ENCODE results near the gene U2AF1L4.
"Not testable (repeated sequence)": the region's sequence is repeated elsewhere in the genome, so short reads cannot be mapped to it uniquely, and the experiment has no call there.

The U2AF1L4 gene

DNA sequence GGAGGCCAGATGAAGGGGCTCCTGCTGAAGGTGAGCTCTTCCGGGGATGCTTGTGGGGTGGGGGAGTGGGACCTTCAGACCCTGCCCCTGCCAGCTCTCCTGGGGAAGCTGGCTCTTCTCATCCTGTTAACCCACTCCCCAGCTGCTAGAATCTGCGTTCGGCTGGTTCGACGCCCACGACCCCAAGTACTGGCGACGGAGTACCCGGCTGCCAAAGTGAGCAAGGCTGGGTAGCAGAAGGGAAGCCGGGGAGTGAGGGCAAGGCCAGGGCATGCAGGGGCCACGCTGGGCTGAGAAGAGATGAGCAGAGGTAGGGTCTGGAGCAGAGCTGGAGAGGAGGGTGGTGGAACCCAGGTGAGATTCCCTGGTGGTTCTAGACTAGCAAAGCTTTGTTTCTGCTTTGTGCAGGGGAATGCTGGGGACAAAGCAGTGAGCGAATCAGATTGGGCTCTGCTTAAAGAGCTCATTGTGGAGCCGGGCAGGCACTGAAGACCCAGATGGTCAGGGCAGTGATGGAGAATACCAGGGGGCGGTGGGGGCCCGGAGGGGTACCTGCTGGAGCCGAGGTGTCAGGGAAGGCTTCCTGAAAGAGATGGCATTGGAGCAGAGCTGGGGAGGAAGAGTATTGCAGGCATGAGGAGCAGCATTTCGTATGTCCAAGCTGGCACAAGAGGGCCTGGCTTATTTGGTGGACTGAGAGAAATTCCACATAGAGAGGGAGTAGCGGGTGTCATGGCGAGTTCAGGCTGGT, 17.1 kb downstream of the U2AF1L4 start:
- no peak for DNase-seq (ENCODE audit: extremely low read depth in 1 of 2, low read depth in 1 of 2)

DNA sequence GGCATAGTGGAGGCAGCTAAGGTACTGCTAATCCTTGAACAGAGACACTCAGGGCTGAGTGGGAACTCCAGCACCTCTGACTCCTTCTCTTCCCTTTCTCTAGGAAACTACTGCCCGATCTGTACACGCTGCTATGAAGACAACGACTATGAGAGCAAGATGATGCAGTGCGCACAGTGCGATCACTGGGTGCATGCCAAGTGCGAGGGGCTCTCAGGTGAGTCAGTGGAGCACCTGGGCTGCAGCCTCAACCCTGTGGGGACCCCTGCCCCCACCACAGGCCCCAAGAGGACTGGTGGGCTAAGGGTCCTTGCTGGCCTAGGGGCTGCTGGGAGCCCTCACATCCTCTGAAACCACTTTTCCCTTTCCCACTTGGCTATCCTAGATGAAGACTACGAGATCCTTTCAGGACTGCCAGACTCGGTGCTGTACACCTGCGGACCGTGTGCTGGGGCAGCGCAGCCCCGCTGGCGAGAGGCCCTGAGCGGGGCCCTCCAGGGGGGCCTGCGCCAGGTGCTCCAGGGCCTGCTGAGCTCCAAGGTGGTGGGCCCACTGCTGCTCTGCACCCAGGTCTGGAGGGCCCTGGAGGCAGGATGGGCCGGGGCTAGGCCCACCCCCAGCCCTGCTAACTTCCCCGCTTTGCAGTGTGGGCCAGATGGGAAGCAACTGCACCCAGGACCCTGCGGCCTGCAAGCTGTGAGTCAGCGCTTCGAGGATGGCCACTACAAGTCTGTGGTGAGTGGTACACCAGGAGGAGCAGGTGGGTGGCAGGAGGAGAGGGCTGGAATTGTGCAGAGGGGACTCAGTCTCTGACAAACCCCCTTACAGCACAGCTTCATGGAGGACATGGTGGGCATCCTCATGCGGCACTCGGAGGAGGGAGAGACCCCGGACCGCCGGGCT, 17.9 kb downstream of the U2AF1L4 start:
- DNase-seq (ENCODE audit: extremely low read depth in 1 of 2, low read depth in 1 of 2), result no peak

DNA sequence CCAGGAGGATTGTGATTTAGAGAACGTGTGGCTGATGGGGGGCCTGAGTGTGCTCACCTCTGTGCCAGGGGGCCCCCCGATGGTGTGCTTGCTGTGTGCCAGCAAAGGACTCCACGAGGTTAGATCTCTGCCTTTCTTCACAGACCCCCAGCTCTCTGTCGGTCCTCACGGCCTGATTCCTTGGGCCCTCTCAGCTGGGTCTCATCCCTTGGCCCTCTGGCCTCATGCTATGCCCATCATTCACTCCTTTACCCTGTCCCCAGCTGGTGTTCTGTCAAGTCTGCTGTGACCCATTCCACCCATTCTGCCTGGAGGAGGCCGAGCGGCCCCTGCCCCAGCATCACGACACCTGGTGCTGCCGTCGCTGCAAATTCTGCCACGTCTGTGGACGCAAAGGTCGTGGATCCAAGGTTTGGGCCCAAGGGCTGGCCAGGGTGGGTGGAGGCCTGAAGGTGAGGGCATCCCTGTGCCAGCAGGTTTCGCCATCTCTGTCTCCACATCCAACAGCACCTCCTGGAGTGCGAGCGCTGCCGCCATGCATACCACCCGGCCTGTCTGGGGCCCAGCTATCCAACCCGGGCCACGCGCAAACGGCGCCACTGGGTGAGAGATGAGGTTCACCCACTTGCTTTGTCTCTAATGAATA, 19.9 kb downstream of the U2AF1L4 start:
- no peak for DNase-seq (ENCODE audit: extremely low read depth in 1 of 2, low read depth in 1 of 2)

DNA sequence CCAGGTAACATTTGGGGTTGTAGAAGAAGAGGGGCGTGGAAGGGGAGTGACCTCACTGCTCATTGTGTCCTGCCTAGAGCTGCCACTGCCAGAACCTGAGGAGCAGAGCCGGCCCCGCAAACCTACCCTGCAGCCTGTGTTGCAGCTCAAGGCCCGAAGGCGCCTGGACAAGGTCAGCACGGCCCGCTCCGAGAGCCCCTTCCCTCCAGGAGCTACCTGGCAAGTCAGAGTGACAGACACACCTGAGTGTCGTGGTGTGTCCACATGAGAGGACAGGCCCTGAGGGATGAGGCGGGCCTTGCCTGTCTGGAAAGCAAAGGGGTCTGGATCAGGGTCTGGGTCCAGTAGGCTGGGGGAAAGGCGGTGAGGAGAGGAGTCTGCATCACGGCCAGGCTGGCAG, 20.7 kb downstream of the U2AF1L4 start:
- DNase-seq (ENCODE audit: extremely low read depth in 1 of 2, low read depth in 1 of 2), result no peak

DNA sequence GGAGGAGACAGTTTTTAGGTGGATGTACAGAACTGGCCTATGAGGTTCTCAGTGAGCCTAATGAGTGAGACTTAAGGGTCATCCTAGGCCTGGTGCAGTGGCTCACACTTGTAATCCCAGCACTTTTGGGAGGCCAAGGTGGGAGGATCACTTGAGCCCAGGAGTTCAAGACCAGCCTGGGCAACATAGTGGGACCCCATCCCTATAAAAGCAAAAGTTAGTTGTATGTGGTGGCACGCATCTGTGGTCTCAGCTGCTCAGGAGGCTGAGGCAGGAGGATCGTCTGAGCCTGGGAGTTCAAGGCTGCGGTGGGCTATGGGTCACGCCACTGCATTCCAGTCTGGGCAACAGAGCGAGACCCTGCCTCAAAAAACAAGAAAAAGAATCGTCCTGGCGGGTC, 21.1 kb downstream of the U2AF1L4 start:
- DNase-seq (ENCODE audit: extremely low read depth in 1 of 2, low read depth in 1 of 2), result not testable (repeated sequence)

DNA sequence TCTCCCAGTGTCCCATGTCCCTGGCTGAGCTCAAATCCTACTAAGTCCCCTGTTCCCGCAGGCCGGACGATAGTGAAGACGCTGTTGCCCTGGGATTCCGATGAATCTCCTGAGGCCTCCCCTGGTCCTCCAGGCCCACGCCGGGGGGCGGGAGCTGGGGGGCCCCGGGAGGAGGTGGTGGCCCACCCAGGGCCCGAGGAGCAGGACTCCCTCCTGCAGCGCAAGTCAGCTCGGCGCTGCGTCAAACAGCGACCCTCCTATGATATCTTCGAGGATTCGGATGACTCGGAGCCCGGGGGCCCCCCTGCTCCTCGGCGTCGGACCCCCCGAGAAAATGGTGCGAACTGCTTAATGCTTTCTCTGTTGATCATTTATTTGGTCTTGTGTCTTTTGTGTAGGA, 21.5 kb downstream of the U2AF1L4 start:
- no peak for DNase-seq (ENCODE audit: extremely low read depth in 1 of 2, low read depth in 1 of 2)

DNA sequence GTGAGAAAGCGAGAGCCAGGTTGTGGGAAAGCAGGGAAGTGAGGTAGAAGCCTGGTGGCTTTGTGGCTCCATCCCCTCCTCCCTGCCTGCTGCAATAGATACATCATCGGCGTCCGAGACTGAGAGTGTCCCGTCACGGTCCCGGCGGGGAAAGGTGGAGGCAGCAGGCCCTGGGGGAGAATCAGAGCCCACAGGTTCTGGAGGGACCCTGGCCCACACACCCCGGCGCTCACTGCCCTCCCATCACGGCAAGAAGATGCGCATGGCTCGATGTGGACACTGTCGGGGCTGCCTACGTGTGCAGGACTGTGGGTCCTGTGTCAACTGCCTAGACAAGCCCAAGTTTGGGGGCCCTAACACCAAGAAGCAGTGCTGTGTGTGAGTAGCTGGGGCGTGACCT, 22.3 kb downstream of the U2AF1L4 start:
- DNase-seq (ENCODE audit: extremely low read depth in 1 of 2, low read depth in 1 of 2), result no peak

DNA sequence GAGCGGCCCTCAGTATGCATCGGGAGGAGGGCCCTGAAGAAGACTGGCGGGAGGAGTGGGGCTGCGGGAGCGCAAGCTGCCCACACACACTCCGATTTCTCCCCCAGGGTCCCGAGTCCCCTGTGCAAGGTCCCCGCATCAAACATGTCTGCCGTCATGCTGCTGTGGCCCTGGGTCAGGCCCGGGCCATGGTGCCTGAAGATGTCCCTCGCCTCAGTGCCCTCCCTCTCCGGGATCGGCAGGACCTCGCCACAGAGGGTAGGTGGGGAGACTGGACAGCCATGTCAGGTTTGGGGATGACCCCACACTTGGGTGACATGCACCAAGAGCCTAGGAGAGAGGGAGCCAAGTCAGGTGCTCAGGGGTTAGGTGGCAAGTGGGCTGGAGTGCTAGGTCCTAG, 22.8 kb downstream of the U2AF1L4 start:
- no peak for DNase-seq (ENCODE audit: extremely low read depth in 1 of 2, low read depth in 1 of 2)

DNA sequence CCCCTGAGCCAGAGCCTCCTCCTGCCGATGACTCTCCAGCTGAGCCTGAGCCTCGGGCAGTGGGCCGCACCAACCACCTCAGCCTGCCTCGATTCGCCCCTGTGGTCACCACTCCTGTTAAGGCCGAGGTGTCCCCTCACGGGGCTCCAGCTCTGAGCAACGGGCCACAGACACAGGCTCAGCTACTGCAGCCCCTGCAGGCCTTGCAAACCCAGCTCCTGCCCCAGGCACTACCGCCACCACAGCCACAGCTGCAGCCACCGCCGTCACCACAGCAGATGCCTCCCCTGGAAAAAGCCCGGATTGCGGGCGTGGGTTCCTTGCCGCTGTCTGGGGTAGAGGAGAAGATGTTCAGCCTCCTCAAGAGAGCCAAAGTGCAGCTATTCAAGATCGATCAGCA, 23.8 kb downstream of the U2AF1L4 start:
- no peak for DNase-seq (ENCODE audit: extremely low read depth in 1 of 2, low read depth in 1 of 2)

DNA sequence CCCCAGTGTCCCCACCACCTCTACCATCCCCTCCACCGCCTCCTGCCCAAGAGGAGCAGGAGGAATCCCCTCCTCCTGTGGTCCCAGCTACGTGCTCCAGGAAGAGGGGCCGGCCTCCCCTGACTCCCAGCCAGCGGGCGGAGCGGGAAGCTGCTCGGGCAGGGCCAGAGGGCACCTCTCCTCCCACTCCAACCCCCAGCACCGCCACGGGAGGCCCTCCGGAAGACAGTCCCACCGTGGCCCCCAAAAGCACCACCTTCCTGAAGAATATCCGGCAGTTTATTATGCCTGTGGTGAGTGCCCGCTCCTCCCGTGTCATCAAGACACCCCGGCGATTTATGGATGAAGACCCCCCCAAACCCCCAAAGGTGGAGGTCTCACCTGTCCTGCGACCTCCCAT, 24.6 kb downstream of the U2AF1L4 start:
- no peak for DNase-seq (ENCODE audit: extremely low read depth in 1 of 2, low read depth in 1 of 2)

DNA sequence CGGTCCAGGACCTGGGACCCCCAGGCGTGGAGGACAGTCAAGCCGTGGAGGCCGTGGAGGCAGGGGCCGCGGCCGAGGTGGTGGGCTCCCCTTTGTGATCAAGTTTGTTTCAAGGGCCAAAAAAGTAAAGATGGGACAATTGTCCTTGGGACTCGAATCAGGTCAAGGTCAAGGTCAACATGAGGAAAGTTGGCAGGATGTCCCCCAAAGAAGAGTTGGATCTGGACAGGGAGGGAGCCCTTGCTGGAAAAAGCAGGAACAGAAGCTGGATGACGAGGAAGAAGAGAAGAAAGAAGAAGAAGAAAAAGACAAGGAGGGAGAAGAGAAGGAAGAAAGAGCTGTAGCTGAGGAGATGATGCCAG, 25.1 kb downstream of the U2AF1L4 start:
- DNase-seq (ENCODE audit: extremely low read depth in 1 of 2, low read depth in 1 of 2), result no peak

DNA sequence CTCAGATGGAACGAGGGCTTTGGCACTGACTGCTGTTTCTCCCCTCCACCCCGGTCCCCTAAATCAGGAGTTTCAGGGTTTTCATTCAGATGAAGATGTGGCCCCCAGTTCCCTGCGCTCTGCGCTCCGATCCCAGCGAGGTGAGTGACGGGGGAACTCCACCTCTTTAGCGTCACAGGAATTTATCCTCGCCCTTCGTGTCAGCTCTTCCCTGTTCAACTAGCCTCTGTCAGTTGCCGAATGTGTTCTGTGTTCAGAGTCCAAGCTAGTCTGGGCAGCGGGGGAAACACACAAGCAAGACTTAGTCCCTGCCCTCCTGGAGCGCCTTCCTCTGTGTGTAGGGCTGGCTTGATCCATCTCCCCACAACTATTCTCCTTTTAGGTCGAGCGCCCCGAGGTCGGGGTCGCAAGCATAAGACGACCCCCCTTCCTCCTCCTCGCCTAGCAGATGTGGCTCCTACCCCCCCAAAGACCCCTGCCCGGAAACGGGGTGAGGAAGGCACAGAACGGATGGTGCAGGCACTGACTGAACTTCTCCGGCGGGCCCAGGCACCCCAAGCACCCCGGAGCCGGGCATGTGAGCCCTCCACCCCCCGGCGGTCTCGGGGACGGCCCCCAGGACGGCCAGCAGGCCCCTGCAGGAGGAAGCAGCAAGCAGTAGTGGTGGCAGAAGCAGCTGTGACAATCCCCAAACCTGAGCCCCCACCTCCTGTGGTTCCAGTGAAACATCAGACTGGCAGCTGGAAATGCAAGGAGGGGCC, 25.6 kb downstream of the U2AF1L4 start:
- no peak for DNase-seq (ENCODE audit: extremely low read depth in 1 of 2, low read depth in 1 of 2)

DNA sequence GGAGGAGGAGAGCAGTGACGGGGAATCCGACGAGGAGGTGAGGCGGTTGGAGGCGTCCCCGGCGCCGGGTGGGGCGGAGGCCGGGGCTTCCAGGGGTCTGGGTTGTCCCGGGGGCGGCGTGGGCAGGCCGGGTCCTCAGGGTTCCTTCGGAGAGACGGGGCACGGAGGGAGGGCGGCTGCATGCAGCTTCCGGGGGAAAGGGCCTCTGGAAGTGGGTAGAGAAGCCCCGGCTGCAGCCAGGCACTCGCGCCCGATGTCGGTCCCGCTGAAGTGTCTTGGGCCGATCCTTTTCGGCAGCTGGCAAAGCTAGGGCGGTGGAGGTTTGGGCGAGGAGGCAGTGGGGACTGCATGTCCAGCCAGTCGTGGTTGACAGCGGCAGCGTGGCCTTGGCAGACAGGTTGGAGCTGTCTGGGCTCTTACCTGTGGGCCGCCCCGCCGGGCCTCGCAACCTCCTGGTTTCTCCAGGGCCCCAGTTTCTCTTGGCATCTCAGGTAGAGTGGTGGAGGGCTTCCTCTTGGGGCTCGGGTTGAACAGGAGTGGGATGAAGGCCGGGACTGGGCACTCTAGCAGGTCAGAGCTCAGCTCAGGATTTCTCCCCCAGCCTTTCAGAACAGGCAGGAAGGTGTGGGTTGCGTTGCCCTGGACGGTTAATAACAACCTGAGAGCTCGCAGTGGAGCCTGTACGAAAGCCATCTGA, 26.7 kb downstream of the U2AF1L4 start:
- DNase-seq (ENCODE audit: extremely low read depth in 1 of 2, low read depth in 1 of 2), result peak; percentile 54 to 61

DNA sequence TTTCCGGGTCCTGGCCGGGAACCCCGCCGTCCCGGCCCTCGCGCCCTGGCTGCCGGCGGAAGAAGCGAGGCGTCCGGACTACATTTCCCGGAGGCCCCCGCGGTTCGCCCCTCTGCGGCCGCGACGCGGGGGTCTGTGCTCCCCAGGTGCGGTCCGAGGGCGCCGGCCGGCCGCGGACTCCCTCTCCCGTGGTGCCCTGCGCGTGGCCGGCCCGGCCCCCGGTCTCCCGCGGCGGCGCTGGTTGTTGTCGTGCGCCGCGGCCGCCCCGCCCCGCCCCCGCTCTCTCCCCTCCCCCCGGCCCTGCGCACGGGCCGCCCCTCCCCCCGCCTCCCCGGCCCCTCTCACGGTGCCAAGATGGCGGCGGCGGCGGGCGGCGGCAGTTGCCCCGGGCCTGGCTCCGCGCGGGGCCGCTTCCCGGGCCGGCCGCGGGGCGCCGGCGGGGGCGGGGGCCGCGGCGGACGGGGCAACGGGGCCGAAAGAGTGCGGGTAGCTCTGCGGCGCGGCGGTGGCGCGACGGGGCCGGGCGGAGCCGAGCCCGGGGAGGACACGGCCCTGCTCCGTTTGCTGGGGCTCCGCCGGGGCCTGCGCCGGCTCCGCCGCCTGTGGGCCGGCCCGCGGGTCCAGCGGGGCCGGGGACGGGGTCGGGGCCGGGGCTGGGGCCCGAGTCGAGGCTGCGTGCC, 27.4 kb downstream of the U2AF1L4 start, which contains the start of gene KMT2B:
KMT2B (plus strand) TSS at position 339 of the 680 bp plus-strand sequence; CDS start at position 355, 16 bp downstream.
- DNase-seq (ENCODE audit: extremely low read depth in 1 of 2, low read depth in 1 of 2), result peak in 1 of 2 donors; percentile 96

DNA sequence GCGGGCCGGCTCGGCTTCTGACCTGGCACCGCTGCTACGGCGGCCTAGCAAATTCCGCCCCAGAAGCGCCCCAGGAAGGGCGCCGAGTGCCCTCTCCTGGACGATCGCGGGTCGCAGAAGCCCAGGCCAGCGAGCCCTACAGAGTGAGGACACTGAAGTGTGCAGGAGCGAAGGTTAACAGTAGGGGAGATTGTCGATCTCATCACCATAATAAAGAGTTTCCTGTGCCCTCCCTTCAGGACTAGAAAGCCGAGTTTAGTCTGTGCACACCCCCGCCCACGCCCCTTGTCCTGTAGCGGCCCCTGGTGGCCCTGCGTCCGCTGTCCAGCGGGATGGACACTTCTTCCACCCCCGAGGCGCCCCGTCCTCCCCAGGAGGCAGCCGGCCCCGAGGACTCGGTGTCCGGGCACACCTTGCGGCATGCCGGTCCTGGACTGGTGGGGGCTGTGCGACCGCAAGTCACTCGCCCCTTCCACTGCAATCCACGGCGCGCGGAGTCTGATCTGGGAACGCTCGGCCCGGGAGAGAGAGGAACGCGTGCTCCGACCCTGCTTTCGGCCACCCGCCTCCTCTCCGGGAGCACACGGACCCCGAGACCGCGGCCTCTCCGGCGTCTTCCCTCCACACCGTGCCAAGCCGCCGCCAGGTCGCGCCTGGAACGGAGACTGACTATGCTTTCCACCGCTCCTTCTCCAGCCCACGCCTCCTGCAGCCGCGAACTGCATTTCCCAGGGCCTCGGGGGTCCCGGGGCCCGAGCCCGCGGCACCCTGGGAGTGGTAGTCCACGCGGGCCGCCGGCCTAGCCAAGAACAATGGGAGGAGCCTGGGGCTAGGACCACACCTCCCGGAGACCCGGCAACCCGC, 28.2 kb downstream of the U2AF1L4 start:
- peak; percentile 61 to 94 for DNase-seq (ENCODE audit: extremely low read depth in 1 of 2, low read depth in 1 of 2)

DNA sequence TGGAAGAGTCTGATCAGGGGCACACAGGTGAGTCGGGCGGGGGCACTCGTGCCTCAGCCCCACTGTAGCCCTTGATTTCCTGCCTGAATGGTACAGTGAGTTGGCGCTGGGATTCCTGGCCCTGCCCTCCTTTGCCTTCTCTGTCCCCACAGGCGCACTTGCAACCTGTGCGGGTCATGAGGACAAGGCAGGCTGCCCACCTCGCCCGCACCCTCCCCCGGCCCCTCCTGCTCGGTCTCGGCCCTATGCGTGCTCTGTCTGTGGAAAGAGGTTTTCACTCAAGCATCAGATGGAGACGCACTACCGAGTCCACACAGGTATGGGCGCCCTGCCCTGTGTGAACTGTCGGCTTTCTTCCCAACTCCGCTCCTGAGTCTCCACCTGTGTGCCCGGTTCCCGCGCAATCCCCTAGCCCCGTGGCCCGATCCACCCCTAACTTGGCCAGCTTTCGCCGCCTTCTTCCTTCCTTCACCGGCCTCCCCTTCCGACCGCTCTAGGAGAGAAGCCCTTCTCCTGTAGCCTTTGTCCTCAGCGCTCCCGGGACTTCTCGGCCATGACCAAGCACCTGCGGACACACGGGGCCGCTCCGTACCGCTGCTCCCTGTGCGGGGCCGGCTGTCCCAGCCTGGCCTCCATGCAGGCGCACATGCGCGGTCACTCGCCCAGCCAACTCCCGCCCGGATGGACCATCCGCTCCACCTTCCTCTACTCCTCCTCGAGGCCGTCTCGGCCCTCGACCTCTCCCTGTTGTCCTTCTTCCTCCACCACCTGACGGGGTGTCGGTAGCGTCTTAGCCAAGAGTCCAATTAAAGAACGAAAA, 29.0 kb downstream of the U2AF1L4 start:
- DNase-seq (ENCODE audit: extremely low read depth in 1 of 2, low read depth in 1 of 2), result no peak

DNA sequence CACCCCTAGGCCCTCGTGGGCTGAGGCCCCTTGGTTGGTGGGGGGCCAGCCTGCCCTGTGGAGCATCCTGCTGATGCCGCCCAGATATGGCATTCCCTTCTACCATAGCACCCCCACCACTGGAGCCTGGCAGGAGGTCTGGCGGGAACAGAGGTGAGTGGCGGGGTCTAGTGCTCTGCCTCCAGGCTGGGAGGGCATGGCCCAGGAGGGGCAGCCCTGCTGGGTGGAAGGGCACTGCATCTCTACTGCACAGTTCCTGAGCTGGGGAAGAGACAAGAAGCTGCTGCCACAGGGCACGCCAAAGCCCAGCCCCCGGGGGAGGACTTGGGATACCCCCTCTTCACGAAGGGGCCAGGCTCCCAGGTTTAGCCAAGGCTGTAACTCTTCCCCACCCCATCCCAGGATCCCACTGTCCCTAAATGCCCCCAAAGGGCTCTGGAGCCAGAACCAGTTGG, 29.8 kb downstream of the U2AF1L4 start:
- no peak for DNase-seq (ENCODE audit: extremely low read depth in 1 of 2, low read depth in 1 of 2)
